HUES64 (cell line): Measurements from ENCODE around the gene GNPAT.

Experiments
- H3K27ac ChIP-seq: 2 replicates; pipeline ENCODE4 v1.7.0; 2013; ENCODE audit warnings: low read depth, low read length, inconsistent platforms
- H3K27me3 ChIP-seq: 2 replicates; pipeline ENCODE4 v1.6.1; 2013; ENCODE audit warnings: mild to moderate bottlenecking, low read length; ENCODE audit not compliant: insufficient read depth
- H3K36me3 ChIP-seq: 2 replicates; pipeline ENCODE4 v1.6.1; 2013; ENCODE audit warnings: mild to moderate bottlenecking, low read length; ENCODE audit not compliant: insufficient read depth
- H3K4me1 ChIP-seq: 2 replicates; pipeline ENCODE4 v1.6.1; 2013; ENCODE audit warnings: mild to moderate bottlenecking, low read length, moderate library complexity; ENCODE audit not compliant: insufficient read depth
- H3K4me3 ChIP-seq: 2 replicates; pipeline ENCODE4 v1.5.1; 2013; ENCODE audit warnings: mild to moderate bottlenecking, low read length, moderate library complexity
- H3K9ac ChIP-seq: 2 replicates; pipeline ENCODE4 v1.6.1; 2013; ENCODE audit warnings: mild to moderate bottlenecking, low read depth, low read length
- H3K9me3 ChIP-seq: 2 replicates; pipeline ENCODE4 v1.6.1; 2013; ENCODE audit warnings: low read depth, low read length; ENCODE audit not compliant: insufficient read depth
- WGBS: fragments of 150-250, 120-280 bp; methylation state at CpG from one replicate; pipeline ENCODE4 v1.1.7; 2013; ENCODE audit warnings: missing lambda C conversion rate; 5-methylcytosine and 5-hydroxymethylcytosine counted together

The GNPAT gene

GRCh38 chr1:231260351-231260750 is 19.3 kb downstream of the GNPAT start:
- peaks cover 81% of the 10 kb centered on the region for H3K36me3 ChIP-seq

DNA sequence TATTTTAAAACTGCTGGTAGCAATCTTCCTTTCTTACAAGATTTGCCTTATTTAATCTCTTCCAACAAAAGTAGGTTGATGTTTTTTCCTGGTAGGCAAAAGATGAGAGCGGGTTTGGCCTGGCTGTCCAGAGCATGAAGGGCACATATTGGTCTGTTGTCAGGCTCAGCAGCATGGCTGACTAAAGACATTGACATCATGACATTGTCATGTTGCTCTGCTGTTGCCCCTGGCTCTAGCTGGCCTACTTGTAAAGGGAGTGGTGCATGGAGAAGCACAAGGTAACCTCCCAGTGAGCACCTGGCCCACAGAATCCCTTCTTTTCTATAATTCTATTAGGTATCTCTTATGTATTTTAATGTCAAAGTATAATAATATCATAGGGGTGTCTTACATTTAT is 23.6 kb downstream of the GNPAT start:
- WGBS = 98% methylated on average over 1 of the region's 1 CpG
- Histone ChIP-seq H3K27ac (no peak overlapping the region), H3K27me3 (no peaks in the 10 kb centered on the region), H3K4me1 (no peaks in the 10 kb centered on the region), H3K9me3 (no peaks in the 10 kb centered on the region), H3K4me3 (no peak overlapping the region), H3K36me3 (peaks cover 91% of the 10 kb centered on the region), H3K9ac (no peak overlapping the region)

More at GRCh38 chr1:231260351-231260750, 19.3 kb downstream of the GNPAT start:
- Histone ChIP-seq H3K9me3 (no peaks in the 10 kb centered on the region), H3K4me1 (no peaks in the 10 kb centered on the region), H3K4me3 (no peak overlapping the region), H3K9ac (no peak overlapping the region), H3K27ac (no peak overlapping the region), H3K27me3 (no peaks in the 10 kb centered on the region)
- 94% methylated on average over 3 of the region's 4 CpGs for WGBS

DNA sequence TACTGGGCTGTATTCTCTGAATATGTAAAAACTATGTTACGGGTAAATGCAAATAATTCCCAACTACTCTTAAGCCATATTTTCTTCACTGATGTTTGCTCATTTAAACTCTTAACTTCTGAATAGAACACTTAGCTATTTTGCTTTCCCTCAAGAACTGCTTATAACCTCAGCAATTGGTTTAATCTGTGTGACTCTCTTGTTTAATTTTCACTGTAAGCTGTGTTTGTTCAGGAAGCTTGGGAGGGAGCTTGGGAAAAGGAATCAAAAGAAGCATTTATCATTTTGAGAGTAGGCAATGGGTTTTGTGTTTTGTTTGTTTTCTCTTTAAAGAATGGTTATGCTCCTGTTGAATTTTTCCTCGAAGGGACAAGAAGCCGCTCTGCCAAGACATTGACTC is 24.4 kb downstream of the GNPAT start:
- Histone ChIP-seq H3K36me3 (peaks cover 91% of the 10 kb centered on the region), H3K27ac (no peak overlapping the region), H3K27me3 (no peaks in the 10 kb centered on the region), H3K4me3 (no peak overlapping the region), H3K9ac (no peak overlapping the region), H3K4me1 (no peaks in the 10 kb centered on the region), H3K9me3 (no peaks in the 10 kb centered on the region)
- 95% methylated on average over 3 of the region's 3 CpGs for WGBS

- WGBS = 0% methylated on average over 1 of the region's 1 CpG
- H3K9ac ChIP-seq = no peak overlapping the region
- no peaks in the 10 kb centered on the region for H3K9me3 ChIP-seq
- H3K27me3 ChIP-seq = no peaks in the 10 kb centered on the region
- H3K4me3 ChIP-seq = no peak overlapping the region
- no peak overlapping the region for H3K27ac ChIP-seq
- no peaks in the 10 kb centered on the region for H3K4me1 ChIP-seq
- H3K36me3 ChIP-seq = peaks cover 89% of the 10 kb centered on the region
Observed at GRCh38 chr1:231266811-231267322, 25.9 kb downstream of the GNPAT start.

GRCh38 chr1:231272173-231272572 is 31.2 kb downstream of the GNPAT start:
- no peaks in the 10 kb centered on the region for H3K9me3 ChIP-seq
- no peaks in the 10 kb centered on the region for H3K4me1 ChIP-seq
- H3K36me3 ChIP-seq = peaks cover 79% of the 10 kb centered on the region
- no peak overlapping the region for H3K27ac ChIP-seq
- no peaks in the 10 kb centered on the region for H3K27me3 ChIP-seq
- WGBS = 98% methylated on average over 3 of the region's 3 CpGs
- H3K9ac ChIP-seq = no peak overlapping the region
- H3K4me3 ChIP-seq = no peak overlapping the region

DNA sequence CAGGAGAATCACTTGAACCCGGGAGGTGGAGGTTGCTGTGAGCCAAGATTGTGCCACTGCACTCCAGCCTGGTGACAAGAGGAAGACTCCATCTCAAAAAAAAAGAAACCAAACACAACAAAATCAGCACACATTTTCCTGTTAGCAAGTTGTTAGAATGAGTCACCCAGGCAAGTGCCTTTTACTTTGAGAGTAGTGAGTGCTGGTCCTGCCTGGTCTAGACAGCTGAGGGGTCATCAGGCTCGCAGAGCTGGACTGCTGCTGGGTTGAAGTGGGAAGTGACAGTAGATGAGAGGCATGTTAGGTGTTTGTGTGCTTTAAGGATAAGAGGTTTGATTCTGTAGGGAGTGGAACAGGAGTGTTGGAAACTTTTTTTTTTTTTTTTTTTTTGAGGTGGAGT is 31.9 kb downstream of the GNPAT start:
- Histone ChIP-seq H3K4me3 (no peak overlapping the region), H3K4me1 (no peaks in the 10 kb centered on the region), H3K36me3 (peaks cover 79% of the 10 kb centered on the region), H3K27me3 (no peaks in the 10 kb centered on the region), H3K9ac (no peak overlapping the region), H3K27ac (no peak overlapping the region), H3K9me3 (no peaks in the 10 kb centered on the region)
- WGBS = 87% methylated on average over 2 of the region's 2 CpGs

DNA sequence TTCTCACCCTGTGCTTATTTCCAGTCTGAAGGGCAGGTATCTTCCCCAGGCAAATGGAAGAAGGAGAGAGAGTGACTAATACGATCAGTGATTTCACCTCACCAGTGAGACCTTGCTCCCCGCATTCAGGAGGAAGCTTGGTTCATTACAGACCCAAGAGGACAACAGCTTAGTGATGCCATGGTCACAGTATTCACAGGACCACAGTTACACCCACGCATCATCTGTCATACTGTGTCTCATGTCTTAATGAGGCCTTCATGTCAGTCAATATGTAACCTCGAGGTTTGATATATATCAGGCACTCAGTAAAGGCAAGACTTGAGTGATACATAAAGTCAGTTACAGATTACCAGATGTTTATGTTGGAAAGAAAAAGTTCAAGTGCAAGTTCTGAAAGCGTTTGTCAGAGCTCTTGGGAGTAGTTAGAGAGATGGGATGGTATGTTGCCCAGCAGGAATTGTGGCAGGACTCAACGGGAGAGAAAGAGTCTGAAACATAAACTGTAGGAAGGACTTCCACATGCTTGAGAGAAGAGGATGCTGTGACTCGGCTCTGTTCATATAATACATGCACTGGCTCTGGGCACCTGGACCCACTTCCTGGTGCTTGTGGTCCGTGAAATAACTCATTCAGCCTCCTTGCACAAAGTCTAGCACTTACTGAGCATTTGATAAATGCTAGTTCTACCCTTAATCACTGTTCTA is 33.3 kb downstream of the GNPAT start:
- Histone ChIP-seq H3K4me1 (no peaks in the 10 kb centered on the region), H3K27ac (no peak overlapping the region), H3K4me3 (no peak overlapping the region), H3K27me3 (no peaks in the 10 kb centered on the region), H3K9me3 (no peaks in the 10 kb centered on the region), H3K9ac (no peak overlapping the region), H3K36me3 (peaks cover 72% of the 10 kb centered on the region)
- WGBS = 92% methylated on average over 8 of the region's 8 CpGs

DNA sequence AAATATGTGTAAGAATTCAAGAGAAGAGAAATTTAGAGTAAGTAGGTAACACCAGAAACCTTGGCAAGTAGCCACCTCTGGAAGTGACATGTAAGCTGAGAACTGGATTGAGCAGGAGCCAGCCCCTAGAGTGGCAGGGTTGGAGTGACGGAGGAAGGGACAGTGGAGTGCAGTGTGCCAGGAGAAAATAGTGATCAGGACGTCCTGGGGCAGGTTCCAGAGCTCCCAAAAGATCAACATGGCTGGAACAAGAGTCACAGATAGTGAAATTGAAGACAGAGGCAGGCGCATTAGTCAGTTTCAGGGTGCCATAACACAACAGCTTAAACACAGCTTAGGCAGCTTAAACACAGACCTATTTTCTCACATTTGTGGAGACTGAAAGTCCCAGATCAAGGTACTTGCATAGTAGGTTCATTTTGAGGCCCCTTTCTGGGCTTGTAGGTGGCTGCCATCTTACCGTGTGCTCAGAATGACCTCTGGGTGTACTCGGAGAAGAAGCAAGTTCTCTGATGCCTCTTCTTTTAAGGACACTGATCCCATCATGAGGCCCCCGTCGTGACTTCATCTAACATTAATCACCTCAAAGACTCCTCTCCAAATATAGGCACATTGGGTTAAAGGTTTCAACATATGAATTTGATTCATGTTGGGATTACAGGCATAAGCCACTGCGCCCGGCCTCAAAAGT is 37.2 kb downstream of the GNPAT start:
- no peak overlapping the region for H3K4me3 ChIP-seq
- H3K4me1 ChIP-seq = no peaks in the 10 kb centered on the region
- H3K9ac ChIP-seq = no peak overlapping the region
- 96% methylated on average over 9 of the region's 9 CpGs for WGBS
- H3K27ac ChIP-seq = no peak overlapping the region
- H3K9me3 ChIP-seq = no peaks in the 10 kb centered on the region
- H3K27me3 ChIP-seq = no peaks in the 10 kb centered on the region
- peaks cover 45% of the 10 kb centered on the region for H3K36me3 ChIP-seq

GRCh38 chr1:231279081-231279480 is 38.1 kb downstream of the GNPAT start:
- no peak overlapping the region for H3K27ac ChIP-seq
- H3K9me3 ChIP-seq = no peaks in the 10 kb centered on the region
- 100% methylated on average over 1 of the region's 1 CpG for WGBS
- H3K4me3 ChIP-seq = no peak overlapping the region
- no peaks in the 10 kb centered on the region for H3K27me3 ChIP-seq
- H3K4me1 ChIP-seq = no peaks in the 10 kb centered on the region
- H3K36me3 ChIP-seq = peaks cover 38% of the 10 kb centered on the region
- no peak overlapping the region for H3K9ac ChIP-seq

DNA sequence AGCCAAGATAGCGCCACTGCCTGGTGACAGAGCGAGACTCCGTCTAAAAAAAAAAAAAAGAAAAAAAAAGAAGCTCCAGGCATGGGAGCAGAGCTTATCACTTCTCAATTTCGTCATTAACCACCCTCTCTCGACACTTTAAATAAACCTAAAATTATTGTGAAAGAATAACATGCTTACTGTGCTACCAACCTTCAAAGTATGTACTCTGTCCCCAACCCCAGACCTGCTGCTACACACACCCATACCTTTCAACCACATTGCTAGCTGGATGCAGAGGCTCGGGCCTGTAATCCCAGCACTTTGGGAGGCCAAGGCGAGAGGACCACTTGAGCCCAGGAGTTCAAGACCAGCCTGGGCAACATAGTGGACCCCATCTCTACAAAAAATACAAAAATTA is 38.7 kb downstream of the GNPAT start:
- 98% methylated on average over 6 of the region's 7 CpGs for WGBS

DNA sequence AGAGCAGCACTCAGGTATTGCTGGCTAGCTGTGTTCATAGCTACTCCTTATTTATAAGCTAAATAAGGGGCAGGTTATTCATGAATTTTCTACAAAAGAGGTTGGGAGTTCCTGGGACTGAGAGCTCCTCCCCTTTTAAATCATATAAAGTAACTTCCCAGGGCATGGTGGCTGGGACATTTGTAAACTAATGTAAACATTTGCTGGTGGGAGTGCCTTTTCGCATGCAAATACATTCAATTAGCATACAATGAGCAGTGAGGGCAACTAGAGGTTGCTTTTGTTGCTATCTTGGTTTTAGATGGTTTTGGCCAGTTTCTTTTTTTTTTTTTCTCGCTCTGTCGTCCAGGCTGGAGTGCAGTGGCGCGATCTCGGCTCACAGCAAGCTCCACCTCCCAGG is 43.4 kb downstream of the GNPAT start:
- WGBS = no CpG with 5 or more reads among the region's 6 CpGs
- no peak overlapping the region for H3K9ac ChIP-seq
- H3K4me1 ChIP-seq = no peaks in the 10 kb centered on the region
- no peaks in the 10 kb centered on the region for H3K9me3 ChIP-seq
- no peak overlapping the region for H3K4me3 ChIP-seq
- H3K27me3 ChIP-seq = no peaks in the 10 kb centered on the region
- H3K27ac ChIP-seq = no peak overlapping the region
- no peaks in the 10 kb centered on the region for H3K36me3 ChIP-seq

More for the DNA sequence above, 38.7 kb downstream of the GNPAT start:
- H3K36me3 ChIP-seq = peaks cover 32% of the 10 kb centered on the region
- no peaks in the 10 kb centered on the region for H3K4me1 ChIP-seq
- H3K27ac ChIP-seq = no peak overlapping the region
- no peaks in the 10 kb centered on the region for H3K27me3 ChIP-seq
- H3K4me3 ChIP-seq = no peak overlapping the region
- no peak overlapping the region for H3K9ac ChIP-seq
- no peaks in the 10 kb centered on the region for H3K9me3 ChIP-seq
